ENCODE data around the gene HECW1.
"Not testable (repeated sequence)": the region's sequence is repeated elsewhere in the genome, so short reads cannot be mapped to it uniquely, and the experiment has no call there.

HECW1 gene

DNA sequence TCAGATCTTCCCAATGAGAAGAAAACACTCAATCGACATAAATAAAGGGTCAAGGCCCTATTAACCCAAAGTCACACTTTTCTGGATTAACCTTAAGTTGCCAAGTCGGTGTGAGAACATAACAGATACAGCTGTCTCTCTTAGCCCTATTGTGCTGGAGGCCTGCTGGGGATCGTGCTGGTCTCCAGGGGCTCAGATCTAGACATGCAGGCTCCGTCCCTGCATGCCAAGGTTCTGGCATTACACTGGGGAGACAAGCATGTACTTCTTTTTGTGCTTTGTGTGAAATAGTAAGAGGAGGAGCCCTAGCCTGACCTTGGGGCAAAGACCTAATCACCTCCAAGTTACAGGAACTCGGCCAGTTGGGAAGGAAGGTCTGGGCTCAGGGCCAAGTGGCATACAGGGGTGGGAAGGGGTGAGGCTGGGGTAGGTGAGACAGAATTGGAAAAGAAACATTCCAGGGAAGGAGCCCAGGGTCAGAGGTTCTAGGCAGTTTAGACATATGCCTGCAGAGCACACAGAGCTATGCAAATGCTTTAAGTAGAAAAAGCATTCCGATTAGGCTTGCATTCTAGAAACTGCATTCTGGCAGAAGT, 216.4 kb downstream of the HECW1 start:
- Histone ChIP-seq H3K27me3 (ENCODE audit: insufficient read depth, low read depth, severe bottlenecking) (no peaks in the 10 kb centered on the region), H3K4me3 (ENCODE audit: low read depth, low read length) (no peak overlapping the region), H3K36me3 (no peaks in the 10 kb centered on the region), H3K27ac (no peak overlapping the region), H3K9me3 (ENCODE audit: severe bottlenecking) (no peaks in the 10 kb centered on the region)
- TF ChIP-seq, protein P1, sequence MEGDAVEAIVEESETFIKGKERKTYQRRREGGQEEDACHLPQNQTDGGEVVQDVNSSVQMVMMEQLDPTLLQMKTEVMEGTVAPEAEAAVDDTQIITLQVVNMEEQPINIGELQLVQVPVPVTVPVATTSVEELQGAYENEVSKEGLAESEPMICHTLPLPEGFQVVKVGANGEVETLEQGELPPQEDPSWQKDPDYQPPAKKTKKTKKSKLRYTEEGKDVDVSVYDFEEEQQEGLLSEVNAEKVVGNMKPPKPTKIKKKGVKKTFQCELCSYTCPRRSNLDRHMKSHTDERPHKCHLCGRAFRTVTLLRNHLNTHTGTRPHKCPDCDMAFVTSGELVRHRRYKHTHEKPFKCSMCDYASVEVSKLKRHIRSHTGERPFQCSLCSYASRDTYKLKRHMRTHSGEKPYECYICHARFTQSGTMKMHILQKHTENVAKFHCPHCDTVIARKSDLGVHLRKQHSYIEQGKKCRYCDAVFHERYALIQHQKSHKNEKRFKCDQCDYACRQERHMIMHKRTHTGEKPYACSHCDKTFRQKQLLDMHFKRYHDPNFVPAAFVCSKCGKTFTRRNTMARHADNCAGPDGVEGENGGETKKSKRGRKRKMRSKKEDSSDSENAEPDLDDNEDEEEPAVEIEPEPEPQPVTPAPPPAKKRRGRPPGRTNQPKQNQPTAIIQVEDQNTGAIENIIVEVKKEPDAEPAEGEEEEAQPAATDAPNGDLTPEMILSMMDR (IDR thresholded peaks at IDR 0.05; ENCODE audit: low read depth, low read length) = no peak
- DNase-seq = no peak

DNA sequence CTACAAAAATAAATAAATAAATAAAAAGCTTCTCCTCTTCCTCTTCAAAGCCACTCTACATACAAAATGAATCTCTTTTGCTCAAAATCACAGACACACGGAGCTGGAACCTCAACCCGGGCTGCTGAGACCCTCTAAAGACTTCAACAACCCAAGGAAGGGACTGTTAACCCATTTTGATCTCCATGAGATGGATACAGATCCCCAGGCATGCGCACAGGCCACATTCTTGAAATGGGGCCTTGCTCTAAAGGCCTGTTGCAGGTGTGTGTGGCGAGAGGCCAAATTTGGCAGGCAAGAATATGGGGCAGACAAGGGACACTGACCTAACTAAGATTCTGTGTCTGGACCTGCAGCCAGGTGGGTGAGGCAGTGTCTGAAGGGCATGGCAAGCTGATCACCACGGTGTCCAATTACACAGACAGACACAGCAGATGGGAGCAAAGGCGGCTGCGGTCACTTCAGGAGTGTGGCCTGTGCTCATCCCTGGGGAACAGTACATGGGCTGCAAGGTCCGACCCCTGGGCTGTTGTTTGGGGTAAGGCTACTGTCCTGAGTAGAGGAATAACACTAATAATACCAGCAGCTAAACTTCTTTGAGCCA, 219.8 kb downstream of the HECW1 start:
- Histone ChIP-seq H3K36me3 (no peaks in the 10 kb centered on the region), H3K27ac (no peak overlapping the region), H3K9me3 (ENCODE audit: severe bottlenecking) (no peaks in the 10 kb centered on the region), H3K4me3 (ENCODE audit: low read depth, low read length) (no peak overlapping the region), H3K27me3 (ENCODE audit: insufficient read depth, low read depth, severe bottlenecking) (no peaks in the 10 kb centered on the region)
- TF ChIP-seq, protein P1 (IDR thresholded peaks at IDR 0.05; ENCODE audit: low read depth, low read length) = no peak
- DNase-seq = peak; percentile 51

DNA sequence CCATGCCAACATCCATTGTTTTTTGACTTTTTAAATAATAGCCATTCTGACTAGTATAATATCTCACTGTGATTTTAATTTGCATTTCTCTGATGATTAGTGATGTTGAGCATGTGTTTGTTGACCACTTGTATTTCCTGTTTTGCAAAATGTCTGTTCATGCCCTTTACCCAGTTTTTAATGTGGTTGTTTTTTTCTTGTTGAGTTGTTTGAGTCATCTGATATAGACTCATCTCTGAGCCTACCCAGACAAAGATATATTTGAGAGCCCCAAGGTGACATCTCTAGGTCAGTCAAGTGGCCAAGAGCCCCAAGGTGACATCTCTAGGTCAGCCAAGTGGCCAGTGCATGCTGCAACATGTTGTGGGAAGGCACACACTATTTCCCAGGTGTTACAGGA, 224.7 kb downstream of the HECW1 start:
- Histone ChIP-seq H3K36me3 (no peaks in the 10 kb centered on the region), H3K27me3 (ENCODE audit: insufficient read depth, low read depth, severe bottlenecking) (no peaks in the 10 kb centered on the region), H3K9me3 (ENCODE audit: severe bottlenecking) (no peaks in the 10 kb centered on the region), H3K4me3 (ENCODE audit: low read depth, low read length) (no peak overlapping the region), H3K27ac (no peak overlapping the region)
- DNase-seq = no peak
- TF ChIP-seq, protein P1 (IDR thresholded peaks at IDR 0.05; ENCODE audit: low read depth, low read length) = no peak

DNA sequence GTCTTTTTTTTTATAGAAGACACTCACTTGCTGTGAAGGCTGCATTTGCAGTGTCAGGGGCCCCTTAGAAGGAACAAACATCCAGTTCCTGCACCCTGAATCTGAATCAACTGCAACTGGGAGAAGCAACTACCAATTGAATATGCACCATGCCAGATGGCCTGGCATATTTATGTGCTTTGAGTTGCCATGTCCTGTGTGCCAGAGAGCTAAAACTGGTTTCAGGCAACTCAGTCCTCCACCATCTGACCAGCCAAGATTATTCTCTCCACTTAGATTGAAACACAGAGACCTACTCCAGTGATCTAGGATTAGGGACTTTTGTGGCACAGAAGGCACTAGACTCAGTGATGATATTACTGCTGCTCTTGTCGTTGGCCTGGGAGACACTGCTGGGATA, 225.4 kb downstream of the HECW1 start:
- DNase-seq = no peak
- H3K27ac ChIP-seq = no peak overlapping the region
- TF ChIP-seq, protein P1 (IDR thresholded peaks at IDR 0.05; ENCODE audit: low read depth, low read length) = no peak
- H3K9me3 ChIP-seq (ENCODE audit: severe bottlenecking) = no peaks in the 10 kb centered on the region
- H3K36me3 ChIP-seq = no peaks in the 10 kb centered on the region
- H3K4me3 ChIP-seq (ENCODE audit: low read depth, low read length) = no peak overlapping the region
- H3K27me3 ChIP-seq (ENCODE audit: insufficient read depth, low read depth, severe bottlenecking) = no peaks in the 10 kb centered on the region

DNA sequence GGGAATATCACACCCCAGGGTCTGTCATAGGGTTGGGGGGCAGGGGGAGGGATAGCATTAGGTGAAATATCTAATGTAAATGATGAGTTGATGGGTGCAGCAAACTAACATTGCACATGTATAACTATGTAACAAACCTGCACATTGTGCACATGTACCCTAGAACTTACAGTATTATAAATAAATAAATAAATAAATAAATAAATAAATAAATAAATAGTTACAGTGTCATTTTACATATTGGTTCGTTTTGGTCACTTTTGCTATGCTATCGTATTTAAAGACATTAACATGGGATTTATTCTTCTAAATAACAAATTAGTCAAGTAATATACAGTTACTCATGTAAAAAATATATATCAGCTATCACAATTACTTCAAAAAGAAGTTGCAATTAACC, 228.7 kb downstream of the HECW1 start:
- H3K36me3 ChIP-seq = no peaks in the 10 kb centered on the region
- H3K27ac ChIP-seq = no peak overlapping the region
- no peaks in the 10 kb centered on the region for H3K27me3 ChIP-seq (ENCODE audit: insufficient read depth, low read depth, severe bottlenecking)
- no peak for DNase-seq
- no peak overlapping the region for H3K4me3 ChIP-seq (ENCODE audit: low read depth, low read length)
- TF ChIP-seq, protein P1 (IDR thresholded peaks at IDR 0.05; ENCODE audit: low read depth, low read length) = no peak
- H3K9me3 ChIP-seq (ENCODE audit: severe bottlenecking) = peaks cover 2% of the 10 kb centered on the region

DNA sequence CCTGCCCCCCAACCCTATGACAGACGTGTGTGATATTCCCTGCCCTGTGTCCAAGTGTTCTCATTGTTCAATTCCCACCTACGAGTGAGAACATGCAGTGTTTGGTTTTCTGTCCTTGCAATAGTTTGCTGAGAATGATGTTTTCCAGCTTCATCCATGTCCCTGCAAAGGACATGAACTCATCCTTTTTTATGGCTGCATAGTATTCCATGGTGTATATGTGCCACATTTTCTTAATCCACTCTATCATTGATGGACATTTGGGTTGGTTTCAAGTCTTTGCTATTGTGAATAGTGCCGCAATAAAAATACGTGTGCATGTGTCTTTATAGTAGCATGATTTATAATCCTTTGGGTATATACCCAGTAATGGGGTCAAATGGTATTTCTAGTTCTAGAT, 231.0 kb downstream of the HECW1 start:
- not testable (repeated sequence) for H3K27ac ChIP-seq; H3K27me3 ChIP-seq (ENCODE audit: insufficient read depth, low read depth, severe bottlenecking); DNase-seq; H3K36me3 ChIP-seq; H3K9me3 ChIP-seq (ENCODE audit: severe bottlenecking); H3K4me3 ChIP-seq (ENCODE audit: low read depth, low read length)

DNA sequence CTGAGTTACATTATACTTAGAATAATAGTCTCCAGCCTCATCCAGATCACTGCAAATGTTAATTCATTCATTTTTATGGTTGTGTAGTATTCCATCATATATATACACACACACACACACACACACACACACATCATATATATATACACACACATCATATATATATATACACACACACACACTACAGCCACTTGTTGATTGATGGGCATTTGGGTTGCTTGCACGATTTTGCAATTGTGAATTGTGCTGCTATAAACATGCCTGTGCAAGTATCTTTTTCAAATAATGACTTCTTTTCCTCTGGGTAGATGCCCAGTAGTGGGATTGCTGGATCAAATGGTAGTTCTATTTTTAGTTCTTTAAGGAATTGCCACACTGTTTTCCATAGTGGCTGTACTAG, 233.2 kb downstream of the HECW1 start:
- DNase-seq; H3K9me3 ChIP-seq (ENCODE audit: severe bottlenecking); H3K27ac ChIP-seq: not testable (repeated sequence)

More for the DNA sequence above, 233.2 kb downstream of the HECW1 start:
- H3K36me3 ChIP-seq; H3K27me3 ChIP-seq (ENCODE audit: insufficient read depth, low read depth, severe bottlenecking); H3K4me3 ChIP-seq (ENCODE audit: low read depth, low read length): not testable (repeated sequence)
